K562 (cell line): Measurements from ENCODE around the gene TIGD1. TPM values are rescaled to one million over a fixed set of nuclear protein-coding genes. Genes with fewer than 3 reads are reported as not detected.

Experiments
- ARID1B ChIP-seq: fragments of 450-650 bp; IDR thresholded peaks from 2 replicates; pipeline ENCODE4 v1.6.1; 2016; ENCODE audit warnings: antibody characterized with exemption, mild to moderate bottlenecking, inconsistent platforms
- ATF1 ChIP-seq, 2 experiments: fragments of 450-650 bp in 1 of 2; IDR thresholded peaks; 2 replicates each; pipeline ENCODE4 v1.6.1; 2016; ENCODE audit warnings: missing compliant biosample characterization in 1 of 2, missing genetic modification characterization in 1 of 2
- CAMTA2 ChIP-seq: fragments of 250-450 bp; sonication (Bioruptor Pico); conservative IDR thresholded peaks from 2 replicates; pipeline ENCODE4 v1.5.1; 2022
- CBFA2T2 ChIP-seq: fragments of 450-650 bp; conservative IDR thresholded peaks from 2 replicates; pipeline ENCODE4 v1.6.1; 2017; ENCODE audit warnings: mild to moderate bottlenecking
- DNMT1 ChIP-seq: fragments of 450-650 bp; IDR thresholded peaks from 2 replicates; pipeline ENCODE4 v1.6.1; 2016; ENCODE audit warnings: antibody characterized with exemption, mild to moderate bottlenecking
- E4F1 ChIP-seq: fragments of 250-450 bp; sonication (Bioruptor Pico); IDR thresholded peaks from 2 replicates; pipeline ENCODE4 v1.5.0; 2021; ENCODE audit warnings: mild to moderate bottlenecking, borderline replicate concordance
- HMG20A ChIP-seq: fragments of 450-650 bp; formaldehyde crosslinking; conservative IDR thresholded peaks from 2 replicates; pipeline ENCODE4 v1.4.0; 2020; ENCODE audit warnings: mild to moderate bottlenecking, mixed read lengths
- MEIS2 ChIP-seq: fragments of 450-650 bp; IDR thresholded peaks from 2 replicates; pipeline ENCODE4 v1.6.1; 2014; ENCODE audit warnings: mild to moderate bottlenecking; ENCODE audit not compliant: partially characterized antibody
- NFRKB ChIP-seq: fragments of 450-650 bp; IDR thresholded peaks from 2 replicates; pipeline ENCODE4 v1.6.1; 2016; ENCODE audit warnings: low read depth
- NR2C2 ChIP-seq, 2 experiments: fragments of 200-800 bp in 1 of 2; sonication (Bioruptor generic) in 1 of 2; sonication (generic) in 1 of 2; formaldehyde crosslinking in 1 of 2; IDR thresholded peaks; 2 replicates each; pipeline versions ENCODE4 v1.6.1 to v1.8.0; 2016 to 2022; ENCODE audit warnings: mild to moderate bottlenecking in 1 of 2, missing compliant biosample characterization in 1 of 2, missing genetic modification characterization in 1 of 2, missing genetic modification reagents in 1 of 2
- POLR2A ChIP-seq: fragments of 450-650 bp; conservative IDR thresholded peaks from 2 replicates; pipeline ENCODE4 v1.6.1; 2016
- PTRF ChIP-seq: fragments of 450-650 bp; IDR thresholded peaks from 2 replicates; pipeline ENCODE4 v1.6.1; 2016; ENCODE audit warnings: mild to moderate bottlenecking, missing genetic modification characterization, missing compliant biosample characterization
- SMARCA5 ChIP-seq: fragments of 450-650 bp; IDR thresholded peaks from 2 replicates; pipeline ENCODE4 v1.6.1; 2016
- SRSF7 ChIP-seq: fragments of 200-400 bp; formaldehyde crosslinking; optimal IDR thresholded peaks from 2 replicates; pipeline ENCODE3; 2017; ENCODE audit warnings: mild to moderate bottlenecking, low read depth, low read length
- STAT5A ChIP-seq: IDR thresholded peaks from 2 replicates; pipeline ENCODE4 v1.6.1; 2012; ENCODE audit warnings: low read length, inconsistent platforms, borderline replicate concordance
- ZNF609 ChIP-seq: sonication (generic); formaldehyde crosslinking; IDR thresholded peaks from 2 replicates; pipeline ENCODE4 v1.8.1; 2023; ENCODE audit warnings: missing genetic modification reagents, mild to moderate bottlenecking, borderline replicate concordance
- polyA plus RNA-seq, 8 experiments: library from polyadenylated mRNA; depleted of rRNA in 4 of 8; stranded (reverse) in 5 of 8; unstranded in 3 of 8; fragments of >200 nt; fragmentation: Nextera tagmentation in 2 of 8; fragmentation: Illumina TruSeq in 1 of 8; extraction: Ambion mirVana in 2 of 8; extraction: Trizol in 1 of 8; gene quantifications; 2 replicates each; pipeline versions ENCODE4 v1.2.1 to v1.2.3, GENCODE V29; 2011 to 2014; ENCODE audit warnings: inconsistent platforms in 1 of 8, missing spikeins in 1 of 8
- total RNA-seq, 7 experiments: library from RNA; depleted of rRNA in 6 of 7; stranded (reverse); fragments of >200 nt in 6 of 7; fragmentation: Illumina TruSeq in 2 of 7; extraction: Trizol in 2 of 7; gene quantifications; 2 replicates each; pipeline versions ENCODE4 v1.2.1 to v1.2.3, GENCODE V29; 2011 to 2021; ENCODE audit warnings: low replicate concordance in 1 of 7
- TF ChIP-seq, protein P1 (sequence below), 3 experiments: fragments of 200-800 bp in 1 of 3; fragments of 250-450 bp in 1 of 3; fragments of 450-650 bp in 1 of 3; sonication (Bioruptor Pico) in 1 of 3; sonication (Bioruptor generic) in 1 of 3; formaldehyde crosslinking in 1 of 3; IDR thresholded peaks; 2 replicates each; pipeline versions ENCODE4 v1.6.1 to v1.8.0; 2016 to 2022; ENCODE audit warnings: mild to moderate bottlenecking in 2 of 3, missing genetic modification characterization in 2 of 3, missing compliant biosample characterization in 1 of 3, moderate library complexity in 1 of 3

Gene TIGD1
- total and polyA plus RNA-seq, 9 of the 15 experiments (the other 6 are each of a cell fraction or from before 2014, with no cell fraction given): 2.0 to 10.1 (median 6.6) TPM

DNA sequence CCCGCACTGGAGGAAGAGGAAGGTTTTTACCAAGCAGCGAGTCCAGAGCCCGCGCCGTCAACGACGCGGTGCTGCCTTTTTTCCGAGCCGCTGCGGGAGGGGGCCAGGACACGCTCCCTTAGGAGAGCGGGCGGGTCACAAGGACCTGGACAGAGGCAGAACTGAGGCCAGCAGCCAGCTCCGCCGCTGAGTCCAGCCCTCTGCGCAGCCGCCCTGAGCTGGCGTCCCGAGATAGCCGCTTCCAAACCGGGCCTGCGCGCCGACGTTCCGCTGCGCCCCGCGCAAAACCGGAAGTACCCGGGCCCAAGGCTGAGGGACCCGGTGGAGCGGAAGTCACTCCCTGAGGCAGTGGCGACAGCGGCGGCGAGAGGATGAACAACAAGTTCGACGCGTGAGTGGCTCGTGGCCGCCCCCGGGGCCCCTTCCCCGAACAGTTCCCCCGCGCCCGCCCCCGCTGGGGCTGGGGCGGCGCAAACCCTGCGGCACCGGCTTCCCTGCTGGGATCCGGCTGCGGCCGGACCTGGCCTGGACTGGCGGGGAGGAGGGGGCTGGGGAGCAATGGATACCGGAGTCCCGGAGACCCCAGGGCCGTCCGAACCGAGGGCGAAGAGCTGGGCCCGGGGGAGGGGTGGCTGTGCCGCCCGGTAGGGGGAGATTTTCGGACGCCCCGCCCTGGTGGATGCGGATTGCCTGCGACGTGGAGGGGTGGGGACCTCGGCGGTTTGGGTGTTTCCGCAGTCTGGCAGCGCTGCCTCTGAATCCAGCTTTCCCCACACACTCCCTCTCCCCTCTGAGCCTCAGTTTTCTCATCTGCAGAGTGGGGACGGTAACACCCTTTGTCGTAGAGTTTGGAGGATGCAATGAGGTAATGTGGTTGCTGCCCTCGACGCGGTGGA is at the start of gene TIGD1, which contains the start of gene EIF4E2 (continued):
- no peak for TF ChIP-seq ZNF609 (CRISPR knock-in tag)
- TF ChIP-seq PTRF (tag): no peak
- peak; percentile 82 for TF ChIP-seq MEIS2
- no peak for TF ChIP-seq DNMT1
- no peak for TF ChIP-seq NFRKB
- peak; percentile 89 for TF ChIP-seq POLR2A
- no peak for TF ChIP-seq CBFA2T2
- TF ChIP-seq ARID1B: no peak
- TF ChIP-seq, protein P1, sequence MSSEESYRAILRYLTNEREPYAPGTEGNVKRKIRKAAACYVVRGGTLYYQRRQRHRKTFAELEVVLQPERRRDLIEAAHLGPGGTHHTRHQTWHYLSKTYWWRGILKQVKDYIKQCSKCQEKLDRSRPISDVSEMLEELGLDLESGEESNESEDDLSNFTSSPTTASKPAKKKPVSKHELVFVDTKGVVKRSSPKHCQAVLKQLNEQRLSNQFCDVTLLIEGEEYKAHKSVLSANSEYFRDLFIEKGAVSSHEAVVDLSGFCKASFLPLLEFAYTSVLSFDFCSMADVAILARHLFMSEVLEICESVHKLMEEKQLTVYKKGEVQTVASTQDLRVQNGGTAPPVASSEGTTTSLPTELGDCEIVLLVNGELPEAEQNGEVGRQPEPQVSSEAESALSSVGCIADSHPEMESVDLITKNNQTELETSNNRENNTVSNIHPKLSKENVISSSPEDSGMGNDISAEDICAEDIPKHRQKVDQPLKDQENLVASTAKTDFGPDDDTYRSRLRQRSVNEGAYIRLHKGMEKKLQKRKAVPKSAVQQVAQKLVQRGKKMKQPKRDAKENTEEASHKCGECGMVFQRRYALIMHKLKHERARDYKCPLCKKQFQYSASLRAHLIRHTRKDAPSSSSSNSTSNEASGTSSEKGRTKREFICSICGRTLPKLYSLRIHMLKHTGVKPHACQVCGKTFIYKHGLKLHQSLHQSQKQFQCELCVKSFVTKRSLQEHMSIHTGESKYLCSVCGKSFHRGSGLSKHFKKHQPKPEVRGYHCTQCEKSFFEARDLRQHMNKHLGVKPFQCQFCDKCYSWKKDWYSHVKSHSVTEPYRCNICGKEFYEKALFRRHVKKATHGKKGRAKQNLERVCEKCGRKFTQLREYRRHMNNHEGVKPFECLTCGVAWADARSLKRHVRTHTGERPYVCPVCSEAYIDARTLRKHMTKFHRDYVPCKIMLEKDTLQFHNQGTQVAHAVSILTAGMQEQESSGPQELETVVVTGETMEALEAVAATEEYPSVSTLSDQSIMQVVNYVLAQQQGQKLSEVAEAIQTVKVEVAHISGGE (CRISPR knock-in tag; IDR thresholded peaks at IDR 0.05): peak; percentile 93 to 99 (median 98)
- no peak for TF ChIP-seq HMG20A (CRISPR knock-in tag)
- TF ChIP-seq STAT5A: no peak
- no peak for TF ChIP-seq E4F1 (CRISPR knock-in tag)
- peak; percentile 15; the same call in 1 of the 2 replicates for TF ChIP-seq NR2C2 (CRISPR knock-in tag; IDR thresholded peaks at IDR 0.05)
- peak; percentile 82 for TF ChIP-seq NR2C2 (tag; IDR thresholded peaks at IDR 0.05)
- TF ChIP-seq CAMTA2 (CRISPR knock-in tag): no peak
- TF ChIP-seq ATF1 (CRISPR knock-in tag; IDR thresholded peaks at IDR 0.05): no peak
- peak; percentile 76 for TF ChIP-seq ATF1 (tag; IDR thresholded peaks at IDR 0.05)
- no peak for TF ChIP-seq SRSF7
- TF ChIP-seq SMARCA5: peak; percentile 91; the same call in 1 of the 2 replicates
